ENCODE results near the gene RHOU.

RHOU gene

DNA sequence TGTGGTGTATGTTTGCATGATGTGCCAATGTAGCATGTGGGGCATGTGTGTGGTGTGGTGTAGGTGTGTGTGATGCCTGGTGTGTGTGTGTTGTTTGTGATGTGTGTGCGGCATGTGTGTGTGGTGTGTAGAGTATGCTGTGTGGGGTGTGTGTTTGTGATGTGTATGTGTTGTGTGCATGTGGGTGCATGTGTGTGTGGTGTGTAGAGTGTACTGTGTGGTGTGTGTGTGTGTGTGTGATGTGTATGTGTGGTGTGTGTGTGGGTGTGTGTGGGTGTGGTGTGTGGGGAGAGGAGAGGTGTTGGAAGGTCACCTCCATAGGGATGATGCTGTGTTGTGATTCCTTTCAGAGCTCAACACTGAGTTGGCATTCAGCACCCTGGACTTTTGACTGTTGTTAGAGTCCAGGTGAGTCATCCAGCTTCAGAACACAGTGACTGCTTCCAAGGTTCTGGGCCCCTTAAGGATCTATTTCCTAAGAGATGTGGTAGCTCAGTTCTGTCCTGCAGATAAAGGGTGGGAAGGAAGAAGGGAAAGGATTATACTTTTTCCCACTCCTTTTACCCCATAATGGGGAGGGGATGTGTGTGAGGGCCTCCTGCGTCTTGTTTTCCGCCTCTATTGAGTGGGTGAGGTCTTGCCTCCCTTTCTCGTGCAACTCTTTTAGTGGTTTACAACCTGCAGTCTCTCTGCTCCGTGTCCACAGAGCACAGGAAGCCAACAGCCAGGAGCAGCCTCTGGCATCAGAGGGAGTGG, 47.6 kb downstream of the RHOU start:
- in situ Hi-C loops (cut with HindIII; ENCODE audit: low pct_ligation_motif_present, low sequenced_read_pairs): no loop called here
- no peak overlapping the region for H3K4me3 ChIP-seq (ENCODE audit: low read depth, low read length)
- TF ChIP-seq CTCF (IDR thresholded peaks at IDR 0.05; ENCODE audit: low read depth, low read length, missing control alignments): no peak
- DNase-seq: no peak
- no peak overlapping the region for H3K27ac ChIP-seq
- no peaks in the 10 kb centered on the region for H3K36me3 ChIP-seq (replicated peaks)
- no peaks in the 10 kb centered on the region for H3K27me3 ChIP-seq (replicated peaks)

GRCh38 chr1:228783418-228784040, 48.2 kb downstream of the RHOU start:
- Histone ChIP-seq H3K36me3 (replicated peaks) (no peaks in the 10 kb centered on the region), H3K27ac (no peak overlapping the region), H3K4me3 (ENCODE audit: low read depth, low read length) (no peak overlapping the region), H3K27me3 (replicated peaks) (no peaks in the 10 kb centered on the region)
- in situ Hi-C loops (cut with HindIII; ENCODE audit: low pct_ligation_motif_present, low sequenced_read_pairs): no loop called here
- TF ChIP-seq CTCF (IDR thresholded peaks at IDR 0.05; ENCODE audit: low read depth, low read length, missing control alignments): no peak
- no peak for DNase-seq

DNA sequence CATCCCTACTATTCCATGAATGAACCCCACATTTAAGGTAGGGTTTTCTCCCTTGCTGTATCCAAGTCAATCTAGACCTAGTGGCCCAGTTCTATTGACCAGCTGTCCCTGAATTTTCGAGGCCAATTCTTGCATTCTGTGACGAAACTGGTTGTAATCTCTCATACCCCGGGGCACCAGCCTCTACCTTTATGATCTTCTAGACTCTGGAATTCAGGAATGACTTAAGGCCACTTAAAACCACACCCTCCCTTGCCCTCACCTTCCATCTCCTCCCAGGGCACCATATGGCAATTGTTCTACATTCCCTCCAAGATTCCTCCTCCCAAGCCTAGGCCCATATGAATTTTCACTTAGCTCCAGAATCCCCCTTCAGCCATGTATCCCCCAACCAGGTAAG, 48.9 kb downstream of the RHOU start:
- in situ Hi-C loops (cut with HindIII; ENCODE audit: low pct_ligation_motif_present, low sequenced_read_pairs): no loop called here
- Histone ChIP-seq H3K27me3 (replicated peaks) (no peaks in the 10 kb centered on the region), H3K4me3 (ENCODE audit: low read depth, low read length) (no peak overlapping the region), H3K27ac (no peak overlapping the region), H3K36me3 (replicated peaks) (no peaks in the 10 kb centered on the region)
- no peak for TF ChIP-seq CTCF (IDR thresholded peaks at IDR 0.05; ENCODE audit: low read depth, low read length, missing control alignments)
- DNase-seq: no peak

GRCh38 chr1:228785366-228786330, 50.4 kb downstream of the RHOU start:
- TF ChIP-seq CTCF (IDR thresholded peaks at IDR 0.05; ENCODE audit: low read depth, low read length, missing control alignments): no peak
- Histone ChIP-seq H3K36me3 (replicated peaks) (no peaks in the 10 kb centered on the region), H3K27ac (no peak overlapping the region), H3K27me3 (replicated peaks) (no peaks in the 10 kb centered on the region), H3K4me3 (ENCODE audit: low read depth, low read length) (no peak overlapping the region)
- DNase-seq: no peak
- in situ Hi-C loops (cut with HindIII; ENCODE audit: low pct_ligation_motif_present, low sequenced_read_pairs): no loop called here

GRCh38 chr1:228786361-228787129, 51.3 kb downstream of the RHOU start:
- Histone ChIP-seq H3K27ac (no peak overlapping the region), H3K27me3 (replicated peaks) (no peaks in the 10 kb centered on the region), H3K4me3 (ENCODE audit: low read depth, low read length) (no peak overlapping the region), H3K36me3 (replicated peaks) (no peaks in the 10 kb centered on the region)
- no peak for TF ChIP-seq CTCF (IDR thresholded peaks at IDR 0.05; ENCODE audit: low read depth, low read length, missing control alignments)
- in situ Hi-C loops (cut with HindIII; ENCODE audit: low pct_ligation_motif_present, low sequenced_read_pairs): no loop called here
- DNase-seq: no peak

Data from brain microvascular endothelial cell (primary cell).